SK-N-MC (cell line): ENCODE measurements around the gene CCDC17.

Experiments used
- DNase-seq: peaks from one replicate; pipeline ENCODE4 v3.0.0-alpha.2; 2011; ENCODE audit warnings: low read depth, low spot score
- H3K27ac ChIP-seq: fragments of 200-600 bp; sonication (generic); 2 replicates; pipeline ENCODE4 v1.5.1; 2016; ENCODE audit warnings: mixed run types
- H3K36me3 ChIP-seq: fragments of 200-600 bp; sonication (generic); 2 replicates; pipeline ENCODE4 v1.6.1; 2017; ENCODE audit warnings: antibody characterized with exemption, low read length, mixed read lengths; ENCODE audit not compliant: insufficient read depth
- H3K4me3 ChIP-seq: fragments of 200-600 bp; sonication (generic); 2 replicates; pipeline ENCODE4 v1.5.1; 2016
- H3K9ac ChIP-seq: fragments of 200-600 bp; sonication (generic); 2 replicates; pipeline ENCODE4 v1.8.0; 2017; ENCODE audit warnings: mixed run types, mixed read lengths; ENCODE audit not compliant: insufficient read length
- H3K9me3 ChIP-seq: fragments of 200-600 bp; sonication (generic); 2 replicates; pipeline ENCODE4 v1.6.1; 2017; ENCODE audit warnings: low read depth, mild to moderate bottlenecking, antibody characterized with exemption, low read length, moderate library complexity, mixed read lengths
- EZH2 ChIP-seq: fragments of 200-600 bp; sonication (generic); IDR thresholded peaks from one replicate; pipeline ENCODE4 v1.6.1; 2017; ENCODE audit warnings: antibody characterized with exemption
- FOXP2 ChIP-seq: optimal IDR thresholded peaks from 2 replicates; pipeline ENCODE3; 2011; ENCODE audit warnings: mild to moderate bottlenecking, moderate library complexity; ENCODE audit not compliant: insufficient read depth; ENCODE audit errors: extremely low read length, control extremely low read depth
- POLR2AphosphoS5 ChIP-seq: IDR thresholded peaks from 2 replicates; pipeline ENCODE4 v1.6.1; 2012; ENCODE audit warnings: mild to moderate bottlenecking, low read depth, low read length, borderline replicate concordance

The CCDC17 gene

DNA sequence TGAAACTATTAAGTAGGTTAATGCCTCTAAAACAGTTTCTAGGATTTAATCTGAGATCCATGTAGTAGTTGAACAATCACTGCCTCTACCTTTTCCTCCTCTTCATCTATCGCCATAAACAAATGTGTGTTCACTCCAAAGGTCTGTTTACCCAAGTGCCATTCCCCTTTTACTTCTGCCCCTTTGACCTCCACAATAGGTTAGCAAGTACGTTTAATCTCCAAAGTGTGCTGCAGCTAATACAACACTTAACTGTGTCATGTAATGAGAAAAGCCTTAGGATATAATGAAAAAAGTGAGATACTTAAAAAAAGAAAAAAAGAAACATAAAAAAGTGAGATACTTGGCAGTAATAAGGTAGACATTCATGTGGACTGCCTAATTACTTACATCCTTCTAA is 34.3 kb upstream of the CCDC17 start:
- no peak for DNase-seq
- no peak overlapping the region for H3K4me3 ChIP-seq
- TF ChIP-seq FOXP2 (no peak), POLR2AphosphoS5 (no peak), EZH2 (no peak)
- peaks cover 79% of the 10 kb centered on the region for H3K36me3 ChIP-seq
- no peak overlapping the region for H3K9ac ChIP-seq
- no peaks in the 10 kb centered on the region for H3K9me3 ChIP-seq
- no peak overlapping the region for H3K27ac ChIP-seq

- H3K27ac ChIP-seq = no peak overlapping the region
- TF ChIP-seq FOXP2 = no peak
- no peak for TF ChIP-seq EZH2
- TF ChIP-seq POLR2AphosphoS5 = no peak
- H3K9ac ChIP-seq = no peak overlapping the region
- no peak overlapping the region for H3K4me3 ChIP-seq
- peaks cover 92% of the 10 kb centered on the region for H3K36me3 ChIP-seq
- DNase-seq = no peak
- no peaks in the 10 kb centered on the region for H3K9me3 ChIP-seq
These were observed 32.8 kb upstream of the CCDC17 start for GRCh38 chr1:45656573-45657226.

DNA sequence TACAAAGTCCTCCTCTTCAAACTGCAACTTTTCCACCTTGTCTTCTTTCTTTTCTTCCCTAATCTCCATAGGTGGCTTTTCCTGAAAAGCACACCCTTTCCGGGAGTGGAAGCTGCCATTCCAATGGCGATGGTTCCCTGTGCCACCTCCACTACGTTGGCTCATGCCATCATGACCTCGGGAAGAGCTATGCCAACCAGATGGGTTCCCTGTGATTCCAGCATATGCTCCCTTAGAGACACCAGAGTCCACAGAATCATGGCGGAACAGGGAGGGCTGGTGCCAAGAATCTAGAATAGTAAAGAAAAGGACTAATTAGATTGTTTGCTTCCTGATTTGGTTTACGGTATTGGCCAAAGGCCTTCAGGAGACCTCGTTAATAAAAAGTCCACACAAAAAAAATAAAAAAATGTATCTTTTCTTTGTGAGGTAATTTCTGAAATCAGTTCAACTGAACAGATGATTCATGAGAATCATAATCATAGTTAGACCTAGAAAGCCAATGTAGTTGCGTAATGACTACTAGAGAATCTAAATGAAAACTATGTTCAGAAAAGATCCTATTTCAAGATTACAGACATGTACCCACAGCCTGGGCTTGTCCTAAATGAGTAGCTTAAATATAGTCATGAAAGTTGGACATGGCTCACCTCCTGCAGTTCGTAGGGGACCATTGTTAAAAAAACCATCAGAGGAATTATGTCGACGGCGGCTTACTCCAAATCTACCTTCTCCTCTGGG is 30.9 kb upstream of the CCDC17 start:
- Histone ChIP-seq H3K4me3 (no peak overlapping the region), H3K27ac (no peak overlapping the region), H3K36me3 (peaks cover 96% of the 10 kb centered on the region), H3K9me3 (no peaks in the 10 kb centered on the region), H3K9ac (no peak overlapping the region)
- TF ChIP-seq FOXP2 (no peak), POLR2AphosphoS5 (no peak), EZH2 (no peak)
- DNase-seq = no peak

GRCh38 chr1:45647248-45648021 is 23.6 kb upstream of the CCDC17 start:
- Histone ChIP-seq H3K9ac (no peak overlapping the region), H3K36me3 (peaks cover 70% of the 10 kb centered on the region), H3K27ac (no peak overlapping the region), H3K4me3 (no peak overlapping the region), H3K9me3 (no peaks in the 10 kb centered on the region)
- DNase-seq = no peak
- TF ChIP-seq POLR2AphosphoS5 = no peak
- TF ChIP-seq FOXP2 = no peak
- no peak for TF ChIP-seq EZH2

DNA sequence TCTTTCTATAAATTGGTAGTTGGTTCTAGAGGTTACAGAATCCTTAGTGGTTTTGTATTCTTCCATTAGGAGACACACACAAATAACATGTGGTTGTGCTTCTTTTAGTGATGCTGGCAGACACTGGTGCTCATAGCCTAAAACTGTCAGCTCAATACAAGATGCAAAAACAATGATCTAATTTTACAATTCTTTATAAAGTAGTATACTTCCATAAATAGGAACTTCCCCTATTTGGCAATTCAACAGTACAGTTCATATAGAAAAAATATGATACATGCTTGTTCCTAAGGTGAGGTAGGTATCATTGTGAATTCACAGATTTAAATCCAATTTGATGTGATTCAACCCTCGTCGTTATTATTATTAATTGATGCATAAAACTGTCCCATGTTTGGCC is 20.8 kb upstream of the CCDC17 start:
- Histone ChIP-seq H3K27ac (no peak overlapping the region), H3K9ac (no peak overlapping the region), H3K4me3 (no peak overlapping the region), H3K36me3 (peaks cover 69% of the 10 kb centered on the region), H3K9me3 (no peaks in the 10 kb centered on the region)
- DNase-seq = no peak
- TF ChIP-seq POLR2AphosphoS5 = no peak
- TF ChIP-seq FOXP2 = no peak
- TF ChIP-seq EZH2 = no peak

GRCh38 chr1:45643978-45644377 is 20.1 kb upstream of the CCDC17 start:
- DNase-seq = no peak
- H3K36me3 ChIP-seq = peaks cover 72% of the 10 kb centered on the region

DNA sequence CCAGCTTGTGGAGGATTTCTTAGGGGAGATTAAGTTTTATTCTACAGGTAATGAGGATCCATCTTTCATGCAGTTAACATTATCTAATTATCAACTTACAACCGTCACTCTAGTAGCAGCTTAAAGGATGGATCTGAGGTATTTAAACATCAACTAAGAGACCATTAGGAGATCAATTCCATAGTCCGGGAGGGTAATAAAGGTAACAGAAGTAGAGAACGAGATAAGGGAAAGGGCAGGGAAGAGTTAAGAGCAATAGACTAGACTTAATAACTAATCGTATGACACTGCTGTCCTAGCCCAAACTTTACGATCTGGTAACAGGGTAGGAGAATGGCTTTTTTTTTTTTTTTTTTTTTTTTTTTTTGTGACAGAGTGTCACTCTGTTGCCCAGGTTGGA is 19.5 kb upstream of the CCDC17 start:
- Histone ChIP-seq H3K4me3 (no peak overlapping the region), H3K9me3 (no peaks in the 10 kb centered on the region), H3K27ac (no peak overlapping the region), H3K9ac (no peak overlapping the region), H3K36me3 (peaks cover 76% of the 10 kb centered on the region)
- TF ChIP-seq FOXP2 (no peak), EZH2 (no peak), POLR2AphosphoS5 (no peak)
- no peak for DNase-seq

More at GRCh38 chr1:45643978-45644377, 20.1 kb upstream of the CCDC17 start:
- Histone ChIP-seq H3K9me3 (no peaks in the 10 kb centered on the region), H3K27ac (no peak overlapping the region), H3K9ac (no peak overlapping the region), H3K4me3 (no peak overlapping the region)
- TF ChIP-seq FOXP2 (no peak), EZH2 (no peak), POLR2AphosphoS5 (no peak)

DNA sequence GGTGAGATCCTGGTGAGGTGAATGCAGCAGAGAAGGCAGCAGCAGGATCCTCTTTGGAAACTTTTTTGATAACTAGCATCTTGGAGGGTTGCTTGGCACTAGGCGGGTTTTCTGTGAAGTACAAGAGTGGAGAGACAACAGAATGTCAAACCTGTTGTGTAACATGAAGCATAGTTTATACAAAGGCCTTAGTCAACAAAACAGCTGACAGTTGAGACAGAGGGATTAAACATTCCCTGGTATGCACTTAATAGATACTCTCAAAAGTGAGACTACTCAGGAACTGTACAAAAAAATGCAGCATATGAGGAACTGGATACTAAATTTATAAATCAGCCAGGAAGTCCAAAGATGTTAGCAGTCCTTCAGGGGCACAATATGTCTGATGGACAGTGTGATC is 16.4 kb upstream of the CCDC17 start:
- DNase-seq = no peak

More for the DNA sequence above, 16.4 kb upstream of the CCDC17 start:
- Histone ChIP-seq H3K27ac (no peak overlapping the region), H3K9me3 (no peaks in the 10 kb centered on the region), H3K36me3 (peaks cover 82% of the 10 kb centered on the region), H3K4me3 (no peak overlapping the region), H3K9ac (no peak overlapping the region)
- TF ChIP-seq FOXP2 (no peak), POLR2AphosphoS5 (no peak), EZH2 (no peak)
